EH (cell line): ENCODE results near the gene RNF181.
"Not testable (repeated sequence)": the region's sequence is repeated elsewhere in the genome, so short reads cannot be mapped to it uniquely, and the experiment has no call there.

Experiments
- DNase-seq: peaks from one replicate; pipeline ENCODE4 v3.0.0-alpha.2; 2015; ENCODE audit warnings: low read depth

Gene RNF181

GRCh38 chr2:85595301-85596025 is at the start of gene RNF181:
Gene RNF181 (plus strand): TSS chr2:85595745. CDS start chr2:85595764, 19 bp downstream.
- peak; percentile 99 for DNase-seq

DNA sequence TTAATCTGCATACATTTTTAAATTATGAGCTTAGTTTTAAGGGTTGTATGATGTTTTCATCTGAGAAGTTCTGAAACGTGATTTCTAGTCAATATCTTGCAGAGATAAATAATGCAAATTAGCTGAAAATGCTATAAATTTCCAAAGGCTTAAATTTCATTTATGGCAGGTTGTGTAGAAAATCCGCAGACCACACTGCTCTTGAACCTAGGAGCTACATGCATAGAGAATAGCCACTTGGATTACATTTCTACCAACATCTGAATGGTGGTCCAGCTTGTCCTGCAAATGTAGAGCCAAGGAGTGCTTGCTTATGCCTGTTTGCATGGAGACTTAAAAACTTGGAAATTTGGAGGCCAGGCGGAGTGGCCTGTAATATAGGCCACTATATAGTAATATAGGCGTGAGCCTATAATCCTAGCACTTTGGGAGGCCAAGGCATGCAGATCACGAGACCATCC is 49.7 kb upstream of the RNF181 start:
- no peak for DNase-seq

DNA sequence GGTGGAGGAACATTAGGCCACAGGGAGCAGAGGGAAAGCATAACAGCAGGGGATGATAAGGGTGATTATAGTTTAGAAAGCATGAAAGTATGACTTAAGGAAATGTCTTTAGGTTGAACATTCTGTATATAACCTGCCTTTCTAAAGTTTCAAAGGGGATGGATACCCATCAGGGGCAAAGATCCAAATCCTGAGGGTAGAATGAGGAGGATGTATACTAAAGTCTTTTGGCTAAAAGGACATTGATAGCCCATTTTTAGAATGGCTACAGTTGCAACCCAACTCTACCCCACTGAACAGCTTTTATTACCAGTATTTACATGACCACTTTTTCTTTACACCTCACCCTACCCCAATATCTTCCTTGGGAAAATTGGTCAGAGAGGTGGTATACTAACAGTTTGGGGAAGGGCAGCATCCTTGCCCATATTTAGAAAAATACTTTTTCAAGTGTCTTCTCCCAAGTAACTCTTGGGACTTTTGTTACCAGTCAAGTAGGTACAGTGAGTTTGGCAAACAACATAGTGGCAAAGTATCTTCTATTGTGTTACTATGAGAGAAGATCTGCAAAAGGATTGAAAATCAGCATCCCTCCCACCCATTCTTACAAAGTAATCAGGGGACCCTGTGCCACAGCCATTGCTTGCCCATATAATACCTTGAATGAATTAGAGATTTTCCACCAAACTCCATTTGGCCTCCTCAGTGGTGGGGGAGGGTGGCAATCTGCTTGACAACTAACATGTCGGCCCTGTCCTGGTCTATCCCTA is 48.3 kb upstream of the RNF181 start:
- DNase-seq: peak; percentile 19

DNA sequence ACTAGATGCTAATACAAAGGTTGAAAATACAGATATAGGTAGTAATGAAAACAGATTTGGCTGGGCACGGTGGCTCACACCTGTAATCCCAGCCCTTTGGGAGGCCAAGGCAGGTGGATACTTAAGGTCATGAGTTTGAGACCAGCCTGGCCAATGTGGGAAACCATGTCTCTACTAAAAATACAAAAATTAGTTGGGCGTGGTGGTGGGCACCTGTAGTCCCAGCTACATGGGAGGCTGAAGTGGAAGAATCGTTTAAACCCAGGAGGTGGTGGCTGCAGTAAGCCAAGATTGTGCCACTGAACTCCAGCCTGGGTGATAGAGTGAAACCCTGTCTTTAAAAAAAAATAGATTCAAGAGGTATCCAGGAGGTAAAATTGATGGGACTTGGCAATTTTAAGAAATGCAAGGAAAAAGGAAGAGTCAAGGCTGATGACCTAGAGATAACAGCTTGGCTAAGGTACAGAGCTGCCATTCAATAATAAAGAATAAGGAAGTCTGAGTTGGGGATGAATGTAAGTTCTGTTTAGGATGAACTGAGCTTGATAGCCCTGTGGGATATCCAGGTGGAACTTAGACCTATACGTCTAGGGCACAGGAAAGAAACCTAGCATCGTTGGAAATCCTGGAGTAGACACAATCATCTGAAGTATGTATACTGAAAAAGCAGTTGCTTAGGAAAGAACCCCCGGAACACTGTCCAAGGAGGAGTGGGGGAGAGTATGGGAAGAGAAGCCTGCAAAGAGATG is 47.5 kb upstream of the RNF181 start:
- peak; percentile 19 for DNase-seq

DNA sequence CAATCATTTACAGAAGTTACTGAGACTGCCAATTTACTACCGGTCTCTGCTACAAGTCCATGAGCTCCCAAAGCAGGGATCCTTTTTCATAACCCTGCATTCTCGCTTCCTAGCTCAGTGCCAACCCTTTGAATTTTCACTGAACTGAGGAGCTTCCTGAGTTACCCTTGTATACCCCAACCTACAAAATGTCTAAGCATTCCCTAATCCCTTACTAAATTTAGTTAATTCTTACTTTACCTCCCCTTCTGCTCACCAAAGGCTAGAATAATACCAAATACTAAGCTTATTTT is 47.0 kb upstream of the RNF181 start:
- no peak for DNase-seq

- DNase-seq: no peak
These were observed 46.5 kb upstream of the RNF181 start for GRCh38 chr2:85549095-85549494.

DNA sequence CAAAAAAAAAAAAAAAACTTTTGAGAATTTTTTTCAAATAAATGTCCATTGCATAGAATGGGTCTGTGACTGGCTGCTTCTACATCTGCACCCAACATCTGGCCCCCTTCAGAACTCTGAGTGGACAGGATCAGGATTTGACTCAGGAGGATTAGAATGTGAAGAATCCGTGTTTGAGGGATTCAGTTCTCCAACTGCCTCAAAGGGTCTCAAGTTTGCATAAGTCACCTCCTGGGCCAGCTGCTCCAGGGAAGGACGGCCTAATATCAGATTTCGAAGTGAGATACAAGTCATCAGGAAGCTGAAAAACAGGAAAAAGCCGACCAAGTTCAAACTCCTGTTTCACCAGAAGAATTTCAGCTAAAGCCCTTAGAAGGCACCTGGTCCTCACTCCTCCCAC is 45.7 kb upstream of the RNF181 start:
- peak; percentile 94 for DNase-seq

DNA sequence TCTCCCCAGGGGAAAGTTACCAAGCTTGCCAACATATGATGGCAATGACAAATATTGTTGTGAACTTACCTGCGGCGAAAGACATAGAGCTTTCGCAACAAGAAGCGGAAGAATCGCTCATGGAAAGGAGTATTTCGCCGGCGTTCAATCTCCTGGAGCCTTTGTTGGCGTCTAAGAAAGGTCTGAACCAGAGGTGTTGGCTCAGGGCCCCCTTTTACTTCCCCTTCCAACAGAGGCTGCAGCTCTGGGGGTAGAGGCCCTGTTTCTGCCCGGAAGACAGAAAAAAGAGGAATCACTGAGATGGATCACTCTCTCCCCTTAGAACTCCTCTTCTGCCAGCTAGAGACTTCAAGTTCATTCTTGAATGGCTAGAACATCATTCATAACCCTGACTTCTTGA is 45.1 kb upstream of the RNF181 start:
- no peak for DNase-seq

- DNase-seq: peak; percentile 73
These were observed 43.6 kb upstream of the RNF181 start for GRCh38 chr2:85551698-85552678.

GRCh38 chr2:85553184-85553583 is 42.4 kb upstream of the RNF181 start:
- DNase-seq: no peak

DNA sequence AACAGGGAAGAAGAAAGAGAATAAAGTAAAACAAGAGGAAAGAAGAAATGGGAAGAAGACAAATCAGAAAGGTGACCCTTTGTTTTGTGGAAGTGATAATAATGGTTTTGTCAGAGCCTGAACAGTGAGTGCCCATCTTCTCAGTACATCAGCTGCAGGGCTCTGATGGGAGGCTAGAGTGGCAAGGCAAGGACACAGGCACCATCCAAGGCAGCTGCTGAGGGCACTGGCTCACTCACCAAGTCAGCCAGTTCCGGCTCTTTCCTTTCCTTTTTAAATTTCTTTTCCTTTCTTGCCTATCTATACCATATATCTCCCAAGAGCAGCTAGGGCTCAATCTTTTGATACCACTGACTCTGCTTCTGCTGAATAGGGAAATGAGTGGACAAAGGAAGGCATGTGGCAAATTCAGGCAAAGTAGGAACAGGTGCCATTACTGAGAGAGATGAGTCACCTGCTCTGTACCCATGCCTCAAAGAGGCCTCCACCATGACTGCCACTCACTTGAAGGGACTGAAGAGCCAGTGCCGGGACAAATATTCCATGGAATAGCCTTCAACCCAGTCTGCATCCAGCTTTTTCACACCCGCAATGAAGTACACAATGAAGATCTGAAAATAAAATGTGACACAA is 40.4 kb upstream of the RNF181 start:
- DNase-seq: no peak

DNA sequence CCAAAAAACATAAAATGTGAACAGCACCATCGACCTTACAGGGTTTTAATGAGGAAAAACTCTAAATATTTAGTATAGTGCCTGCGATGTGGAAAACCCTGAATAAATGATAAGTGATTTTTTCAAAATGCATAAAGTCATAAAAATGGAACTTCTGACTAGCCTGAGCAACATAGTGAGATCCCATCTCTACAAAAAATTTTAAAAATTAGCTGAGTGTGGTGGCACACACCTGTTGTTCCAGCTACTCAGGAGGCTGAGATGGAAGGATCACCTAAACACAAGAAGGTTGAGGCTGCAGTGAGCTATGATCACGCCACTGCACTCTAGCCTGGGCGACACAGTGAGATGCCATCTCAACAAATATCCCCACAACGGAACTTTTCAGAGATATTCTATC is 38.4 kb upstream of the RNF181 start:
- DNase-seq: no peak

- DNase-seq: no peak
These were observed 37.4 kb upstream of the RNF181 start for GRCh38 chr2:85558160-85558559.

DNA sequence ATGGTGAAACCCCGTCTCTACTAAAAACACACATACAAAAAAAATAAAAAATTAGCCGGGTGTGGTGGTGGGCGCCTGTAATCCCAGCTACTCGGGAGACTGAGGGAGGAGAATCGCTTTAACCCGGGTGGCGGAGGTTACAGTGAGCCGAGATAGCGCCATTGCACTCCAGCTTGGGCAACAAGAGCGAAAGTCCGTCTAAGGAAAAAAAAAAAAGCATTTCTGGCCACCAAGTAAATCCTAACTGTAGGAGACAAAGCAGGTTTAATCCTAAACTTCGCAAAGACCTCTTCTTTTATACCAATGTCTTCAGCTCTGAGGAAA is 35.2 kb upstream of the RNF181 start:
- not testable (repeated sequence) for DNase-seq

DNA sequence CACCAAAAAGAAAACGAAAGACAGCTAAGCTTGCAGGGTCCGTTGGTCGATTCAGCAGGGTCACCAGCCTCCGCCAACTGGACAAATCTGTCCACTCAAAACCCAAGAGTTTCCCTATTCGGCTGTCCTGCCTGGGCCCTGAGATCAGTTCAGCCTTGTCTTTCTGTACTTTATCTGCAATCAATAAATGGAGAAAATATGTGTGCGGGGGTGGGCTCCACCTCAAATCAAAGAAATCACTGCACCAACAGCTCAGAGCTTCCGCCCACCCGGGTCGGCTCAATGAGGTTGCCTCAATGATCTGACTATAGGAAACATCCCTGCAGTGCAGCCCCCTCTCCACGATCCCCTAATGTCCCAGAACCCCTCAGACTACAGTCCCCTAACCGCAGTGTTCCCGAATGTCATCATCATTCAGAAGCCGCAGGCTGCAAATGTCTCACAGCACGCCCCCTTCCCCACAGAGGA is 34.7 kb upstream of the RNF181 start:
- DNase-seq: no peak

- peak; percentile 91 for DNase-seq
These were observed 34.0 kb upstream of the RNF181 start, which contains the start of gene GGCX for GRCh38 chr2:85561280-85562212. Gene GGCX (minus strand): TSS chr2:85561493. CDS start chr2:85561428, 65 bp downstream.

DNA sequence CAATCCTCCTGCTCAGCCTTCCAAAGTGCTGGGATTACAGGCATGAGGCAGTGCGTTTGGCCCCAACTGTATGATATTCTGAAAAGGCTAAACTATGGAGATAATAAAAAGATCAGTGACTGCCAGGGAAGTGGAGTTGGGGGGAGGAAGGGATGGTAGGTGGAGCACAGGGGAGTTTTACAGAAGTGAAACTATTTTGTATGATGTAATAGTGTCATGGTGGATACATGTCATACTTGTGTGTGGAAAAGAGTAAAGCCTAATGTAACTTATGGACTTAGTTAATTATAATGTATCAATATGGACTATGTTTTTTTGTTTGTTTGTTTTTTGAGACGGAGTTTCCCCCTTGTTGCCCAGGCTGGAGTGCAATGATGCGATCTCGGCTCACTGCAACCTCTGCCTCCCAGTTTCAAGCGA is 31.4 kb upstream of the RNF181 start:
- DNase-seq: no peak

- DNase-seq: no peak
These were observed 29.3 kb upstream of the RNF181 start for GRCh38 chr2:85566265-85566664.

GRCh38 chr2:85575739-85576138 is 19.8 kb upstream of the RNF181 start:
- no peak for DNase-seq

DNA sequence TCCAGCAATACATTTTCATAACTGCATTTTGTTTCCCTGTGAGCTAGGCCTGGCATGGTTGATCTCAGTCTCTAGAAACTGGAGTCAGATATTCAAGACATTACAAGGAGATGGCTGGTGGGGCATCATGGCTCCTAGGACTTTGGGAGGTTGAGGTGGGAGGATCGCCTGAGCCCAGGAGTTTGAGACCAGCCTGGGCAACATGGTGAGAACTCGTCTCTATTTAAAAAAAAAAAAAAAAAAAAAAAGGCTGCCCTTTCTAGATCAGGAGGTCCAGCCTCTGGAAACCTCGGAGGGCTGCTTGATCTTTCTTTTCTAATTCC is 18.5 kb upstream of the RNF181 start:
- DNase-seq: no peak
